ENCODE results near the gene GPR176.

DNA sequence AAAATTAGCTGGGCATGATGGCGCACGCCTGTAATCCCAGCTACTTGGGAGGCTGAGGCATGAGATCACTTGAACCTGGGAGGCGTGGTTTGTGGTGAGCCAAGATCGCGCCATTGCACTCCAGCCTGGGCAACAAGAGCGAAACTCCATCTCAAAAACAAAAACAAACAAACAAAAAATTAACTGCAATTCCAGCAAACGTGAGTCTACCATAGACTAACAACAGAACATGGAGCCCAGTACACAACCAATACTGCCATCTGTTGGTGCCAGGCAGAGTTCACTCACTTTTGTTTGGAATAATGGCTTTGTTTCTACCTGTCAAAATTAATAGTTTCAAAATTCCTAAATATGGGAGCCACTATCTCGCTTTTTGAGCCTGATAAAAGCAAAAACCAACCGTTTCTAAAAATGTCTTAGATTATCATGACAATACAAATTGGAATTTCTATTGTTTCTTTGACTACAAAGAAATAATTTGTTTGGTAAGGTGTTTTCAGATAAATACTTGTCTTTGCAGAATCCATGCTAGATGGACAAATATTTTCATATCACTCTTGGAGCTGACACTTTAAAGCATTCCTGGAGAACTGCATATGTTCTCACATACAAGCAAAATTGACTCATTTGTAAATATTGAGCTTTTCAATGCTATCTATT lies 45.0 kb downstream of the GPR176 start:
- TF ChIP-seq, protein P1, sequence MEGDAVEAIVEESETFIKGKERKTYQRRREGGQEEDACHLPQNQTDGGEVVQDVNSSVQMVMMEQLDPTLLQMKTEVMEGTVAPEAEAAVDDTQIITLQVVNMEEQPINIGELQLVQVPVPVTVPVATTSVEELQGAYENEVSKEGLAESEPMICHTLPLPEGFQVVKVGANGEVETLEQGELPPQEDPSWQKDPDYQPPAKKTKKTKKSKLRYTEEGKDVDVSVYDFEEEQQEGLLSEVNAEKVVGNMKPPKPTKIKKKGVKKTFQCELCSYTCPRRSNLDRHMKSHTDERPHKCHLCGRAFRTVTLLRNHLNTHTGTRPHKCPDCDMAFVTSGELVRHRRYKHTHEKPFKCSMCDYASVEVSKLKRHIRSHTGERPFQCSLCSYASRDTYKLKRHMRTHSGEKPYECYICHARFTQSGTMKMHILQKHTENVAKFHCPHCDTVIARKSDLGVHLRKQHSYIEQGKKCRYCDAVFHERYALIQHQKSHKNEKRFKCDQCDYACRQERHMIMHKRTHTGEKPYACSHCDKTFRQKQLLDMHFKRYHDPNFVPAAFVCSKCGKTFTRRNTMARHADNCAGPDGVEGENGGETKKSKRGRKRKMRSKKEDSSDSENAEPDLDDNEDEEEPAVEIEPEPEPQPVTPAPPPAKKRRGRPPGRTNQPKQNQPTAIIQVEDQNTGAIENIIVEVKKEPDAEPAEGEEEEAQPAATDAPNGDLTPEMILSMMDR (IDR thresholded peaks at IDR 0.05; ENCODE audit: poor library complexity), result peak; percentile 59
- no peak for TF ChIP-seq EZH2 (IDR thresholded peaks at IDR 0.05; ENCODE audit: borderline replicate concordance)
- no peak for TF ChIP-seq EZH2phosphoT487 (IDR thresholded peaks at IDR 0.05; ENCODE audit: low read depth, severe bottlenecking, unreplicated experiment)
